Endothelial cell of umbilical vein (primary cell): ENCODE results near the gene ADRM1. TPM values are rescaled to one million over a fixed set of nuclear protein-coding genes. Genes with fewer than 3 reads are reported as not detected.

Experiments
- BruUV-seq: library from RNA; stranded (reverse); fragments of 400-500 nt; replicated peaks from 2 replicates; lab custom pipeline; 2021; lab: Mats Ljungman, UMichigan
- CTCF ChIA-PET: fragments of 300-600, 350-600 bp; sonication (Branson Sonifier 250); formaldehyde crosslinking; loops from one replicate; lab custom pipeline; 2021; ENCODE audit warnings: antibody characterized with exemption, inconsistent platforms; lab: Charles Lee
- POLR2A ChIA-PET: fragments of 300-600, 350-600 bp; sonication (Branson Sonifier 250); formaldehyde crosslinking; loops from one replicate; lab custom pipeline; 2021; ENCODE audit warnings: antibody characterized with exemption, inconsistent platforms; lab: Charles Lee
- DNase-seq: peaks from one replicate; pipeline ENCODE4 v3.0.0-alpha.2; 2011; ENCODE audit warnings: low read depth, low spot score
- FAIRE-seq: peaks from 2 replicates; lab custom pipeline; 2011; peaks lifted over from hg19 to GRCh38; lab: Jason Lieb, UNC
- H2AFZ ChIP-seq: 2 replicates; pipeline ENCODE4 v1.6.0; 2012; ENCODE audit warnings: low read depth, low read length, control low read depth, inconsistent platforms
- H3K27ac ChIP-seq: 2 replicates; pipeline ENCODE4 v1.5.1; 2011; ENCODE audit warnings: low read depth, mild to moderate bottlenecking, control low read depth, low read length, moderate library complexity; ENCODE audit not compliant: insufficient read depth
- H3K27me3 ChIP-seq, 2 experiments: 2 replicates each; pipeline versions ENCODE4 v1.6.0 to v1.6.1; 2011; ENCODE audit warnings: low read length in 2 of 2, mixed read lengths in 1 of 2; ENCODE audit not compliant: control insufficient read depth in 2 of 2, insufficient read depth in 2 of 2
- H3K36me3 ChIP-seq, 2 experiments: 2 replicates in 1 of 2; 3 replicates in 1 of 2; pipeline ENCODE4 v1.5.1; 2011; ENCODE audit warnings: low read length in 2 of 2, mild to moderate bottlenecking in 1 of 2, moderate library complexity in 1 of 2; ENCODE audit not compliant: control insufficient read depth in 2 of 2, insufficient read depth in 2 of 2; ENCODE audit errors: extremely low read depth in 1 of 2
- H3K4me1 ChIP-seq: 3 replicates; pipeline ENCODE4 v1.5.1; 2011; ENCODE audit warnings: mild to moderate bottlenecking, low read length; ENCODE audit not compliant: control insufficient read depth, insufficient read depth; ENCODE audit errors: extremely low read depth
- H3K4me2 ChIP-seq: 2 replicates; pipeline ENCODE4 v1.6.1; 2011; ENCODE audit warnings: low read length, control low read depth, mixed read lengths; ENCODE audit not compliant: insufficient read depth
- H3K4me3 ChIP-seq, 3 experiments: fragments of 200-600 bp in 1 of 3; sonication (generic), shearing (Covaris generic) in 1 of 3; replicated peaks in 1 of 3; 2 replicates each; pipeline ENCODE4 v1.5.1; 2011 to 2016; ENCODE audit warnings: control low read depth in 3 of 3, low read length in 3 of 3, mild to moderate bottlenecking in 2 of 3, inconsistent platforms in 1 of 3, low read depth in 1 of 3, moderate library complexity in 1 of 3; ENCODE audit not compliant: insufficient read depth in 1 of 3
- H3K79me2 ChIP-seq: 2 replicates; pipeline ENCODE4 v1.6.0; 2012; ENCODE audit warnings: low read length, inconsistent platforms; ENCODE audit not compliant: control insufficient read depth, insufficient read depth
- H3K9ac ChIP-seq: replicated peaks from 2 replicates; pipeline ENCODE3; 2011; ENCODE audit warnings: low read length, control low read depth; ENCODE audit not compliant: insufficient read depth; ENCODE audit errors: extremely low read depth
- H3K9me1 ChIP-seq: replicated peaks from 3 replicates; pipeline ENCODE4 v1.6.0; 2011; ENCODE audit warnings: mild to moderate bottlenecking, low read length; ENCODE audit not compliant: control insufficient read depth, insufficient read depth; ENCODE audit errors: extremely low read depth
- H3K9me3 ChIP-seq: replicated peaks from 2 replicates; pipeline ENCODE4 v1.5.1; 2012; ENCODE audit warnings: low read length, inconsistent platforms; ENCODE audit not compliant: control insufficient read depth, insufficient read depth
- H4K20me1 ChIP-seq: replicated peaks from 2 replicates; pipeline ENCODE3; 2011; ENCODE audit warnings: mild to moderate bottlenecking, low read length; ENCODE audit not compliant: control insufficient read depth, insufficient read depth; ENCODE audit errors: extremely low read depth
- CTCF ChIP-seq, 2 donors: IDR thresholded peaks; 1 replicate in 1 of 2; 2 replicates in 1 of 2; pipeline ENCODE4 v1.5.1; 2011; ENCODE audit warnings: low read length in 2 of 2, mild to moderate bottlenecking in 2 of 2, moderate library complexity in 2 of 2, control low read depth in 1 of 2, inconsistent platforms in 1 of 2, low read depth in 1 of 2; ENCODE audit not compliant: insufficient read depth in 1 of 2; ENCODE audit errors: extremely low read depth in 1 of 2
- EZH2 ChIP-seq: IDR thresholded peaks from 2 replicates; pipeline ENCODE4 v1.6.1; 2012; ENCODE audit warnings: borderline replicate concordance, low read depth, mild to moderate bottlenecking, moderate library complexity, low read length, inconsistent platforms; ENCODE audit not compliant: severe bottlenecking
- FOS ChIP-seq: IDR thresholded peaks from 2 replicates; pipeline ENCODE4 v1.6.1; 2011; ENCODE audit warnings: mild to moderate bottlenecking, low read length, moderate library complexity, borderline replicate concordance; ENCODE audit not compliant: insufficient read depth
- GATA2 ChIP-seq: IDR thresholded peaks from 2 replicates; pipeline ENCODE4 v1.7.0; 2011; ENCODE audit warnings: low read depth, mild to moderate bottlenecking, moderate library complexity, mixed read lengths, low read length; ENCODE audit not compliant: insufficient read length, insufficient read depth
- JUN ChIP-seq: IDR thresholded peaks from 2 replicates; pipeline ENCODE4 v1.6.1; 2011; ENCODE audit warnings: borderline replicate concordance, low read depth; ENCODE audit not compliant: insufficient read length, insufficient read depth
- MYC ChIP-seq: IDR thresholded peaks from one replicate; pipeline ENCODE4 v1.6.1; 2011; ENCODE audit warnings: mild to moderate bottlenecking, low read depth, low read length
- POLR2A ChIP-seq: IDR thresholded peaks from 2 replicates; pipeline ENCODE4 v1.6.1; 2012; ENCODE audit warnings: low read depth, mild to moderate bottlenecking, control low read depth, low read length
- POLR2AphosphoS5 ChIP-seq: IDR thresholded peaks from 2 replicates; pipeline ENCODE4 v1.6.1; 2012; ENCODE audit warnings: low read depth, mild to moderate bottlenecking, control low read depth, low read length, moderate library complexity; ENCODE audit not compliant: insufficient read depth
- dilution Hi-C: fragments of 300-500 bp; cut with MboI; formaldehyde crosslinking; loops from one replicate; pipeline ENCODE4 v1.15.0; 2019; ENCODE audit warnings: low sequenced_read_pairs; ENCODE audit not compliant: extremely low pct_ligation_motif_present
- intact Hi-C: fragments of 100-400 bp; cut with micrococcal nuclease; formaldehyde crosslinking; loops from one replicate; pipeline ENCODE4 v1.10.0; 2022
- polyA plus RNA-seq, 4 experiments: library from polyadenylated mRNA; depleted of rRNA in 3 of 4; stranded (reverse) in 3 of 4; unstranded in 1 of 4; fragments of >200 nt; gene quantifications; 2 replicates each; pipeline versions ENCODE4 v1.2.1 to v1.2.3, GENCODE V29; 2011 to 2012; ENCODE audit warnings: missing spikeins in 1 of 4
- total RNA-seq: library from RNA; stranded (reverse); gene quantifications from 2 replicates; pipeline ENCODE4 v1.2.3, GENCODE V29; 2021
- TF ChIP-seq, protein P1 (sequence below): IDR thresholded peaks from 2 replicates; pipeline ENCODE4 v1.6.1; 2011; ENCODE audit not compliant: insufficient read depth, insufficient read length

Gene ADRM1
- total and polyA plus RNA-seq, 2 donors (not counting 3 experiments of a cell fraction or from before 2014, with no cell fraction given): 154 to 179 TPM

DNA sequence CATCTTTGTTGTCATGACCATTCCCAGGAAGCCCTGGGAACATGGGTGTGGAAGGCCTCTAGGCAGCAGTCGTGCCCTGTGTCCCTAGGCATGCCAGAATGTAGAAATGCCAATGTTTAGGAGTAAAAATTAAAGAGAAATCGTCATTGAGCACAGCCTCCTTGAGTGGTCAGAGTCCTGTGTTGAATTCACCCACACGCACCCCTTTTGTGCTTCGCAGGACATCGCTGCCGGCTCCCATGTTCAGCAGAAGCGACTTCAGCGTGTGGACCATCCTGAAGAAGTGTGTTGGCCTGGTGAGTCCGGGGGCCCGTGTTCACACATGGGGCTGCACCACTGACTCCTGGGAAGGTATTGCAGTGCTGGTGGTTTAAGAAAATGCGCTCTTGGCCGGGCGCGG, 39.4 kb upstream of the ADRM1 start:
- Histone ChIP-seq H3K27me3 (no peaks in the 10 kb centered on the region), H3K4me3 (no peak overlapping the region), H3K27ac (no peak overlapping the region), H4K20me1 (no peaks in the 10 kb centered on the region), H3K9me3 (no peaks in the 10 kb centered on the region), H3K4me2 (no peak overlapping the region), H3K36me3 (peaks cover 6 to 32% of the 10 kb centered on the region in 2 experiments), H3K9ac (no peak overlapping the region), H3K79me2 (no peaks in the 10 kb centered on the region), H3K4me1 (no peaks in the 10 kb centered on the region), H2AFZ (no peak overlapping the region), H3K9me1 (no peaks in the 10 kb centered on the region)
- DNase-seq (no peak), FAIRE-seq (no peak)
- dilution Hi-C loops: no loop called here
- no TSS peak for BruUV-seq
- TF ChIP-seq, protein P1, sequence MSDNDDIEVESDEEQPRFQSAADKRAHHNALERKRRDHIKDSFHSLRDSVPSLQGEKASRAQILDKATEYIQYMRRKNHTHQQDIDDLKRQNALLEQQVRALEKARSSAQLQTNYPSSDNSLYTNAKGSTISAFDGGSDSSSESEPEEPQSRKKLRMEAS: no peak
- TF ChIP-seq POLR2A (no peak), JUN (no peak), EZH2 (no peak), POLR2AphosphoS5 (no peak), CTCF (IDR thresholded peaks at IDR 0.05; ENCODE audit: extremely low read depth in 1 of 2, insufficient read depth in 1 of 2, low read depth in 1 of 2, low read length in 2 of 2) (no peak), GATA2 (no peak), MYC (no peak), FOS (no peak)
- ChIA-PET POLR2A (no interaction called here), CTCF (interaction anchor here (1.4 kb wide), 1 partner anchor 22 kb away, joined by 3 read pairs; no protein-coding TSS in a partner anchor)
- intact Hi-C loops: loop anchor here (10.0 kb wide), 1 partner anchor 249 kb away; no protein-coding TSS in a partner anchor
